Measurements from ENCODE around the gene ZGLP1. TPM values are rescaled to one million over a fixed set of nuclear protein-coding genes. Genes with fewer than 3 reads are reported as not detected.

The ZGLP1 gene
- total RNA-seq, 3 donors from 2014 or later (not counting 1 experiment from before 2014, with no cell fraction given) = 1.4 to 2.2 (median 1.9) TPM

DNA sequence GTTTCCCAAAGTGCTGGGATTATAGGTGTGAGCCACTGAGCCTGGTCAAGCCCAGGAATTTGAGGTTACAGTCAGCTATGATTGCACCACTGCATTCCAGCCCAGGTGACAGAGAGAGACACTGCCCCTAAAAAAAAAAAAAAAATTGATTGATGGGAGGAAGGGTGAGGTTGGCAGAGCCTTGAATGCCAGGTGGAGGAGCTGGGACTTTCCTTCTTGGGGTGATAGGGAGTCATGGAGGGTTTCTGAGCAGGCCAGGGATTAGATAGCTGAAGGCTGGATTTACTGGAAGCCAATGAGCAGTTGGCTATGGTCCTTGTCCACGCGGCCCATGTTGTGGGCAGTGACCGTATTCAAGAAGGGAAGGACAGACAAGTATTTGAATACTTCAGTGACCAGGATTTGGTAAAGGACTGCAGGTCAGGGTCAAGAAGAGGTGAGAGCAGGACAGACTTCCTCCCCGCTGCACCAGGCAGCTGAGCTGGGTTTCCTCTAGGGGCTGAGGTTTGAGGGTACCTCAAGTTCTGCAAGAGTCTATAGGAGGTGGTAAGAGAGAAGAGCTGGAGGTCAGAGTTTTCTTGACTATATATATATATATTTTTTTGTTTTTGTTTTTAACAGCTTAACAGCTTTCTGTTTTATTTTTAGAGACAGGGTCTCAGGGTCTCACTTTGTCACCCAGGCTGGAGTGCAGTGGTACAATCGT, 29.7 kb downstream of the ZGLP1 start:
- Mint-ChIP-seq H3K36me3 (peaks cover under 1% of the 10 kb centered on the region), H3K4me1 (peaks cover 18 to 21% of the 10 kb centered on the region in 2 donors), H3K27ac (peak overlapping the region; percentile 75 to 84), H3K27me3 (ENCODE audit: low read depth in 2 of 2) (no peaks in the 10 kb centered on the region), H3K9me3 (no peaks in the 10 kb centered on the region), H3K4me3 (peak overlapping the region; percentile 56)
- Histone ChIP-seq H3K4me3 (ENCODE audit: low read length) (no peak overlapping the region), H3K4me1 (ENCODE audit: control insufficient read depth, insufficient read depth, low read length) (peaks cover 28% of the 10 kb centered on the region), H3K27me3 (ENCODE audit: control insufficient read depth, insufficient read depth, low read length) (no peaks in the 10 kb centered on the region), H3K9me3 (ENCODE audit: control insufficient read depth, insufficient read depth, low read length) (no peaks in the 10 kb centered on the region), H3K27ac (ENCODE audit: low read length) (peak overlapping the region; percentile 47), H3K36me3 (ENCODE audit: control insufficient read depth, insufficient read depth, low read length) (peaks cover 37% of the 10 kb centered on the region)
- no peak for DNase-seq
- peak; percentile 48 to 62 (median 59) for ATAC-seq
- TF ChIP-seq, protein P1, sequence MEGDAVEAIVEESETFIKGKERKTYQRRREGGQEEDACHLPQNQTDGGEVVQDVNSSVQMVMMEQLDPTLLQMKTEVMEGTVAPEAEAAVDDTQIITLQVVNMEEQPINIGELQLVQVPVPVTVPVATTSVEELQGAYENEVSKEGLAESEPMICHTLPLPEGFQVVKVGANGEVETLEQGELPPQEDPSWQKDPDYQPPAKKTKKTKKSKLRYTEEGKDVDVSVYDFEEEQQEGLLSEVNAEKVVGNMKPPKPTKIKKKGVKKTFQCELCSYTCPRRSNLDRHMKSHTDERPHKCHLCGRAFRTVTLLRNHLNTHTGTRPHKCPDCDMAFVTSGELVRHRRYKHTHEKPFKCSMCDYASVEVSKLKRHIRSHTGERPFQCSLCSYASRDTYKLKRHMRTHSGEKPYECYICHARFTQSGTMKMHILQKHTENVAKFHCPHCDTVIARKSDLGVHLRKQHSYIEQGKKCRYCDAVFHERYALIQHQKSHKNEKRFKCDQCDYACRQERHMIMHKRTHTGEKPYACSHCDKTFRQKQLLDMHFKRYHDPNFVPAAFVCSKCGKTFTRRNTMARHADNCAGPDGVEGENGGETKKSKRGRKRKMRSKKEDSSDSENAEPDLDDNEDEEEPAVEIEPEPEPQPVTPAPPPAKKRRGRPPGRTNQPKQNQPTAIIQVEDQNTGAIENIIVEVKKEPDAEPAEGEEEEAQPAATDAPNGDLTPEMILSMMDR (IDR thresholded peaks at IDR 0.05) = no peak
- 20% methylated on average over 5 of the region's 5 CpGs for WGBS (ENCODE audit: insufficient coverage)
- intact Hi-C loops (cut with micrococcal nuclease) = no loop called here

DNA sequence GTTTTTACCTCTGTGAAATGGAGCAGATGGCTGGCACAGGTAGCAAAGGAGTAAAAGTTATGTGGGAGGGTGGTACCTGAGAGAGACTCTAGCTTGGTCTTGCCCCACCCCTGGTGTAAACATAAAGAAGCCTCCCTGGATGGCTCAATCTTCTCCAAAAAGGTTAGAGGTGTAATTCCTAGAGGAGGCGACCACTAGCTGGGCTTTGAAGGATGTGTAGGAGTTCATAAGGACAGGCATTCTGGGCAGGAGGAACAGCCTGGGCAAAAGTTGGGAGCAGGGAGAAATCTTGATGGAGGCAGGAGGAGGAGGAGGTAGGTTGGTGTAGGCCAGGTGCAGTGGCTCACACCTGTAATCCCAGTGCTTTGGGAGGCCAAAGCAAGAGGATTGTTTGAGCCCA, 30.7 kb downstream of the ZGLP1 start:
- Histone ChIP-seq H3K36me3 (ENCODE audit: control insufficient read depth, insufficient read depth, low read length) (peaks cover 30% of the 10 kb centered on the region), H3K9me3 (ENCODE audit: control insufficient read depth, insufficient read depth, low read length) (no peaks in the 10 kb centered on the region), H3K27ac (ENCODE audit: low read length) (no peak overlapping the region), H3K27me3 (ENCODE audit: control insufficient read depth, insufficient read depth, low read length) (no peaks in the 10 kb centered on the region), H3K4me3 (ENCODE audit: low read length) (no peak overlapping the region), H3K4me1 (ENCODE audit: control insufficient read depth, insufficient read depth, low read length) (peaks cover 28% of the 10 kb centered on the region)
- TF ChIP-seq, protein P1 (IDR thresholded peaks at IDR 0.05) = no peak
- peak overlapping the region; percentile 75 to 84 for H3K27ac Mint-ChIP-seq
- 100% methylated on average over 1 of the region's 1 CpG for WGBS (ENCODE audit: insufficient coverage)
- peak overlapping the region; percentile 25 for H3K4me3 Mint-ChIP-seq
- no peaks in the 10 kb centered on the region for H3K9me3 Mint-ChIP-seq
- intact Hi-C loops (cut with micrococcal nuclease) = no loop called here
- H3K27me3 Mint-ChIP-seq (ENCODE audit: low read depth in 2 of 2) = no peaks in the 10 kb centered on the region
- no peak for DNase-seq
- no peaks in the 10 kb centered on the region for H3K36me3 Mint-ChIP-seq
- no peak for ATAC-seq
- peaks cover 24 to 25% of the 10 kb centered on the region in 2 donors for H3K4me1 Mint-ChIP-seq

- no peak overlapping the region for H3K4me3 ChIP-seq (ENCODE audit: low read length)
- H3K4me1 Mint-ChIP-seq = peaks cover 24 to 27% of the 10 kb centered on the region in 2 donors
- no peaks in the 10 kb centered on the region for H3K9me3 ChIP-seq (ENCODE audit: control insufficient read depth, insufficient read depth, low read length)
- no peaks in the 10 kb centered on the region for H3K27me3 Mint-ChIP-seq (ENCODE audit: low read depth in 2 of 2)
- peaks cover 29% of the 10 kb centered on the region for H3K4me1 ChIP-seq (ENCODE audit: control insufficient read depth, insufficient read depth, low read length)
- DNase-seq = no peak
- H3K27ac ChIP-seq (ENCODE audit: low read length) = no peak overlapping the region
- no peak overlapping the region for H3K4me3 Mint-ChIP-seq
- no peaks in the 10 kb centered on the region for H3K27me3 ChIP-seq (ENCODE audit: control insufficient read depth, insufficient read depth, low read length)
- intact Hi-C loops (cut with micrococcal nuclease) = no loop called here
- H3K27ac Mint-ChIP-seq = peak overlapping the region in 1 of 2 donors; percentile 41
- H3K36me3 ChIP-seq (ENCODE audit: control insufficient read depth, insufficient read depth, low read length) = peaks cover 23% of the 10 kb centered on the region
- TF ChIP-seq, protein P1 (IDR thresholded peaks at IDR 0.05) = no peak
- 93% methylated on average over 9 of the region's 9 CpGs for WGBS (ENCODE audit: insufficient coverage)
- no peaks in the 10 kb centered on the region for H3K9me3 Mint-ChIP-seq
- no peaks in the 10 kb centered on the region for H3K36me3 Mint-ChIP-seq
- ATAC-seq = no peak
Measured at GRCh38 chr19:10277795-10278589, 31.6 kb downstream of the ZGLP1 start.

Data from natural killer cell (primary cell).